DMS53 treated with DMSO at 0.1 percent for 48 hours (cell line): ENCODE results near the gene GGA3.
A peak's percentile ranks its signal among the peaks of the same experiment; 100 is the strongest.
"Not testable (repeated sequence)": the region's sequence is repeated elsewhere in the genome, so short reads cannot be mapped to it uniquely, and the experiment has no call there.

ENCODE experiments used
- DNase-seq: peaks from one replicate; lab custom pipeline; 2025; ENCODE audit not compliant: unreplicated experiment; lab: John Stamatoyannopoulos, UW

The GGA3 gene

DNA sequence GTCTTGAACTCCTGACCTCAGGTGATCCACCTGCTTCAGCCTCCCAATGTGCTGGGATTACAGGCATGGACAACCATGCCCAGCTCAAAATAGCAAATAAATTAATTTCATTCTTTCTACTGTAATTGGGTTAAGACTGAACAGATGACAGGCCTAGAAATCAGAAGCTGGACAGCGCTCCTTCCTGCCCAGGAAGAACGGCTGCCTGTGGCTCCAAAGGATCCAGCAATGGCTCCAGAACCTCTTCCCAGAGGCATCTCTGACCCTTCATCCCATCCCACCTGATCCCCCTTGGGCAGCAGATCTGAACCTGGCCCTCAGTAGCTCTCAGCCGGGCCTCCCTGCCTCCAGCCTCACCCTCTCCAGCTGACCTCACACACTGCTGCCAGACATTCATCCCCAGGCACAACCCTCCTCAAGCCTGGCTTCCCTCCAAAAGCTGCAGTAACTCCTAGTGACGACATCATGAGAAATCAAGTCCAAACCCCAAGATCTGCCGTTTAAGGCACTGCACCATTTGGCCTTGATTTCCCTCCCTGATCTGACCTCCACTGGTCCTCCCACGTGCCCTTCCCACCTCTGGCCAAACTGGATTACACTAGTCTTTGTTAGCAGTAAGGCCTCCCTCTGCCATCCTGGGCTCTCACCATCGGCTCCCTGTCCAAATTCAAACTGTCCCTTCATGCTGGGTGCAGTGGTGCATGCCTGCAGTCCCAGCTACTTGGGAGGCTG lies 12.7 kb upstream of the GGA3 start:
- DNase-seq: no peak

DNA sequence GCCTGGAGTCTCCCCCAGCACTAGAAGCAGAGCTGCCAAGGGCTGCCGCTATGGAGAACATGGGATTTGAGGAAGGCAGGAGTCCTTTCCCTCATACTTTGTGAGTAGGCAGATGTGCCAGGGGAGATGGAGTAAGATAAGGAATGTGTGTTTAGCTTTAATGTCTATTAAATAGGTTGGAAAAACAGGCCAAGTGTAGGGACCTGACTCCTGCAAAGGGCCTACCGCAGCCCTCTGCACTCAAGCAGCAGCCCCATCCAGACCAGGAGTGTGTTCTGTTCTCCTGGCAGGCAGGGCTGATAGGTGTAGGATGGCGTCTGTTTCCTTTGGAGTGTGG lies 11.4 kb upstream of the GGA3 start:
- no peak for DNase-seq

DNA sequence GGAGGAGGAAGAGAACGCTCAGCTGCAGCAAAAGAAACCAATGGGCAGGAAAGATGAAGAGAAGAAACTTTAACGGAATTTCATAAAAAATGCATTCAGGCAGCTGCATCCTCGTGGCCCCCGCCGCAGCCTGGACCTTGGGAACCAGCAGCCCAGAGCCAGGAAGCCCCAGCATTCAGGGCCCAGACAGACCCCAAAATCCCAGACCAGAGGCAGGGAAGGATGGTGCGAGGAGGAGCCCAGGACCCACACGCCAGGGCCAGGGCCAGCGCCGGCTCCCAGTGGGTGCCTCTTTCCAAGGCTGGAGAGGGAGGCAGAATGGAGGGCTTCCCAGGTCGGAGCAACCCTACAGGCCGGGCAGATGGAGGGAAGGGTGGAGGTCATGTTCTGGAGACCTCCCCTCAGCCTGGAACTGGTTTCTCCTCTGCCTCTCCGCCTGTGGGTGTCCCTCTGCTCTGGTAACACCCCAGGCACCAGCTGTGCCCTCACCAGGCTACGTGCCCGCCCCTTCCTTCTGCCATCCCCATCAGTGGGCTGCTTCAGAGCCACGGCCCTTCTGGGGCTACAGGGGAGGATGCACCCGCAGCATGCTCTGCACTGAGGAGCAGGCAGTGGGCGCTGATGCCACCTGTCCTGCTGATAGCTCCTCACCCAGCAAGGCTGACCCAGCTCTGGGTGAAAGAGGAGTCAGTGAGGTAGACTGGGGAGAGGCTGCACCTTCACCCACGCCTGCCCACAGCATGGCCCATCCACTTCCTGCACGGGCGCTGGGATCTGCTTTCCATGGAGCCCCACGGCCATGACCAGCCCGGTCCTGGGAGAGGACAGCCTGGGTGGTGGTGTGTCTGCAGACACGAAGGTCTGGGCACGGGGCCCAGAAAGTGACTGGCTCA lies 10.8 kb upstream of the GGA3 start:
- DNase-seq: no peak

DNA sequence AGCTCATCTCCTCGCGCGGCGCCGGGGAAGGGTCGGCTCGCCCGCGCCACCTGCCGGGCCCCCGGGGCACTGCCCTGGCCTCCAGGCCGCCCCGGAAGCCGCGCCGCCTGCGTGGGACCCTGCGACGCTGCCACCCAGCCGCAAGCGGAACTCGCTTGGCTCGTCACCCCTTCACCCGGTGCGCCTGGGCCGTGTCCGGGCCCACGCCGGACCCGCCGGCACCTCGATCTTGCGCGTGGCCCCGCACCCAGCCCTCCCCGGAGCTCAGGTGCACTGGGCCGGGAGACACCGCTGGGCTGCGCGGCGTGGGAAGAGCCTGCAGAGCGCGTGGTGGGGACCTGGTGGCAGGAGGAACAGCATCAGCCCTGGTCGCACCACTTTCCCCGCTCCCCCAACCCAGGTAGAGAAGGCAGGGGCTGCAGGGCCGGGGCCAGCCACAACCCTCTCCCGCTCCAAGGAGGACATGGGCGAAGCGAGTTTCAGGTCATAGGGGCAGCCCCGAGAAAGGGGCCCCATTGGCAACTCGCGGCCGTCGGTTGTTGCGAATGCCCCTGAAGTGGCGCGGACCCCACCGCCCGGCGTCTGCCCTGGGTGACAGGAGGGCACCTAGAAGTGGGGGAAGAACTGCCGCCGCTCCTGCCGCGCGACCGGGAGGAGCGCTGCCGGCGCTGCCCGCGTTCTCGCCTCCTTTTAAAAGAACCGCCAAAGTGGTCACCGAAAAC lies 10.0 kb upstream of the GGA3 start:
- DNase-seq: no peak

DNA sequence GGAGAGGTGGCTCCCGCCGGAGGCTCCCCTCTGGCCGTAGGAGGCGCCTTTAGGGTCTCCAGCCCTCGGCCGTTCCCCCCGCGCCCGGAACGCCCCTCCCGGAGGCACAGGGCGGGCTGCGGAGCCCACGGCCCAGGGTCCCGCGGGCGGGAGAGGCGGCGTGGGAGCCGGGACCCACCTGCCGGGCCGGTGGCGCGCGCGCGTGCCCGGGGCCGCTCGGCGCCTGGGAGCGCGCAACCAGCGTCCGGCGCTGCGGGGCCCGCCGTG lies 9.5 kb upstream of the GGA3 start, which contains the start of gene MIF4GD:
MIF4GD (minus strand) TSS at position 266 of the 267 bp plus-strand sequence. CDS start 1,036 bp downstream, outside the sequence.
- DNase-seq: peak; percentile 56

DNA sequence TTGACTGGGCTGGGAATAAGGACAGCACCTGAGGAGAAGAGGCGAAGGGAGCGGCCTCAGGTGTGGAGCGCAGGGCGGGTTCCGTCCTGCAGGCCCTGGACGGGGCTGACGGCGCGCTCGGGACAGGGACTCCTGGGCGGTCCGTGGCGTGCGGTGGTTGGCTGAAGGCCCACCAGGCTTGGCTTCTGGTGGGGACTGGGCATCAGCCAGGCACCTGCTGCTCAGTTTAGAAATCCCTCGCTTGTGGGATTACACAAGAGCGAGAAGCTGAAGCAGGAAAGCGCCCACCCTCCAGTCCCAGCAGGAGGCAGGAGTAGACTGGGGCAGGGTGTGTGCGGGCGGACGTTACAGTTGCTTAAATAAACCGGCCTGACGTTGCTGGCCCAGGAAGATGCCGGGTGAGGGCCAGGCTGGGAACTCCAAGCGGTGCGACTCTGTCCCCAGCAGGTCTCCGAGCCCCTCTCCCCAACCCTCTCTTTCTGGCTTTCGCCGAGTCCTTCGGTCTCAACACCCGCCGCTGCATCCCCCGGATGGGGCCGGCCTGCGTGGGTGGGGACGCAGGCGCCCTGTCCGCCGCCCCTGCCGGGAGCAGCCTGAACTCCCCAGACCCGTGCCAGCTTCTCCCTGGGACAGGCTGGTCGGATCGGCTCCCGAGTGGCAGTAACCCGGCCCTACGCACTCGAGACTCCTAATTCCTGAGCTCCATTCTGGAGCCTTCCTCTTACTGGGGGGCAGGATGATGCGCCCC lies 9.0 kb upstream of the GGA3 start:
- peak; percentile 62 for DNase-seq

DNA sequence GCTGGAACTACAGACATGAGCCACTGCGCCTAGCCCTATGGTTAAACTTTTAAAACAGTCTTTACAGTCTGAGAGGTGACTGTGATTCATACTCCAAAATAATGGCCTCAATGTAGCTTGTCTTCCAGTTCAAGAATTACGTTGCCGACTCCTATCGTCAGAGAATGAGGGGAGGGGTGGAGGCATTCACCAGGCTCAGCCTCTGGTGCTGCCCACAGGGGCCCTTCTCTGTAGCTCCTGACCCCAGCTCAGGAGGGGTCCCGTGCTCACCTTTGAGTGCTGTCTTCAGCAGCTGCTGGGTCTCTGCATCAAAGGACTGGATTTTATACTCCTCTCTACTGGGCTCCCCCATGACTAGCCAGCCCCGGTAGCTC lies 8.4 kb upstream of the GGA3 start:
- peak; percentile 43 for DNase-seq

DNA sequence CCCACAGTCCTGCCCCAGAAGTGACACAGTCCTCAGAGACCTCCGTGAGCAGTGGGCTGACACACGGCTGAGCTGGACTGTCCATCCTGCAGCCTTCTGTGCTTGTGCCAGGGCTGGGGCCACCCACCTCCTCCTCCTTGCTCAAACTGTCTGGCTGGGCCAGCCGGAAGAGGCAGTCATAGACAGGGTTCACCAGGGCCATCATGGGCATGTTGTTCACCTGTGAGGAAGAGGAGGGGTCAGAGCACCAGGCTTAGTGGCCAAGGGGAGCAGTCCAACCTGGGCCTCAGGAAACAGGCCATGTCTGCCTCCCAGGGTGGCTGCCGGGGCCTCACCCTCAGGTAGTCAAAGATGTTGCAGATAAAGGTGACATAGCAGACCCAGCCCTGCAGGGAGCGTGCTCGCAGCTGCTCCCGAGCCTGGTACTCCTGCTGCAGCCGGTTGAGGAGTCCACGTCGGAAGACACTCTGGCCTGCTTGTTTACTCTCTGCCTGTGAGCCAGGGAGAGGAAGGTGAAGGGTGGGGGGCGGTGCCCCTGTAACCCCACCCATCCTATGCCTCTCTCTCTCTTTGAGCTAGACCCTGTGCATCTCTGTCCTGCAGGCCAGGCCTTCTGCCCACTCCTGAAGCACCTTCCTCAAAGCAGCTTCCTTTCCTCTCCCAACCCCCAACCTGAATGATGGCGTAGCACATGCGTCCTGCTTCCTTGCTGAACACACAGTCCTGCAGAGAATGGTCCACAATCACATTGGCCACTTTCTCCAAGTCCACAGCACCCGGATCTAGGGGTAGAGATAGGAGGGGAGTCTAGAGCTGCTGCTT lies 6.2 kb upstream of the GGA3 start:
- peak; percentile 81 for DNase-seq

DNA sequence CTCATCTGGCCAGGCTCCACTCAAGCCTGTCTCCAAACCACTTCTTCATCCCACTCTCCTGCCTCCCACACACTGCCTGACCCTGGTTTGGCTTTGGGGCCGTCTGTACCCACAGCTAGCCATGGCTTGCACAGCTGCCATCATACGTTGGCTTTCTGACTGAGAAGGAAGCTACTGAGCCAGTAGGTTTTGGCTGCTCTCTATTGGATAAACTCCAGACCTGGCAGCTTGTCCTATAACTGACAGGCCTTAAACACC lies 5.7 kb upstream of the GGA3 start:
- DNase-seq: no peak

DNA sequence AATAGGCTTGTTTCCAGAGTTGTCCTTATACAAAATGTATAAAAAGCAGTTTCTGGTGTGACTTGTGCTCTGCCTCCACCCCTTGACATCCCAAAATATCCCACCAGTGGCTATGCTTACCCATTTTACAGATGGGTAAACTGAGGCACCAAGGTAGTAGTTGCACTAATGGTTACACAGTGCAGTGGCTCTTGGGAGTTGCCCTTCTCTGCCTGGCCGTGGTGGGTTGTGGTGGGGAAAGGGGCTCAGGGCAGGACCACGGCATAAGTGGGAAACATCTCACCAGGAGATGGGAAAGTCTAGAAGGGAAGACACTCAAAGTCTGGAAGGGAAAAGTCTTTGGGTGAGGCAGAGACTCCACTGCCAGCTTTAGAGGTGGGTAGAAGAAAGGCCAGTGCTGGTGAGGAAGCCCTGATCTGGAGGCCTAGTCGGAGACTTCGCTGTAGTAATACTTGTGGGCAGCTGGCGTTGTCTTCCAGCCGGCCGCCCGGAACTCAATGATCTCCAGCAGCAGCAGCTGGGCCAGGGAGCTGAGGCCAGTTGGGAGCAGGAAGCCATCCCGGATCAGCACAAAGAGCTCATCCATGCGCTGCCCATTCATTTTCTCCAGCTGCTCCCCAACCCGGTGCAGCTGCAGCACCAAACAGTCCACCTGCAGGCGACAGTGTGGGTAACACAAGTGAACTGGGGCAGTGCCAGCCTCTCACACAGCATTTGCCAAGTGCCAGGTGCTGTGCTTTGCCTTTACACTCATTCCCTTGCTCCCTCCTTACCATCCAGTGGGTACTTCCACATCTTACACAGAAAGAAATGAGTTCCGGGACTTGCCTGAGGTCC lies 5.1 kb upstream of the GGA3 start:
- DNase-seq: no peak

DNA sequence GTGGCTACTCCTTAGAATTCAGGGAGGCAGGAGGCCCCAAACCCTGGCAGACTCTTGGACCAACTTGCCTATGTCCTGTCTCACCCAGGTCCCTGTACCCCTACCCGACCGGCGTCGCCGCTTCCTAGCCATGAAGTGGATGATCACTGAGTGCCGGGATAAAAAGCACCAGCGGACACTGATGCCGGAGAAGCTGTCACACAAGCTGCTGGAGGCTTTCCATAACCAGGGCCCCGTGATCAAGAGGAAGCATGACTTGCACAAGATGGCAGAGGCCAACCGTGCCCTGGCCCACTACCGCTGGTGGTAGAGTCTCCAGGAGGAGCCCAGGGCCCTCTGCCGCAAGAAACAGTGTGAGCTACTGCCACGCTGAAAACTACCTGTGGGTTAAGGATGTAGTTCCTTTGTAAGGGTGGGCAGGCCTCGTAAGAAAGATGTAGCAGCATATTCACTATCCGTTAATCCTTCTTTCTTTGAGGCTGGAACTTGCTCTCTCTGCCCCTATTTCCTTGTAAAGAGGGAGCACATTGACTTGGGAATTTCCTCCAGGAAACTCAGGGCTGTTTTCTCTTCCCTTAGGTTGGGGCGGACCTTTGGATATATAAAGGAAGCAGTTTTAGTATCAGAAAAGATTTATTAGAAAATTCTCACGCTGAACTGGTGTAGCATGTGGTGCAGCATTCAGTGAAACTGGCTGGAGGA lies 4.4 kb upstream of the GGA3 start:
- no peak for DNase-seq

DNA sequence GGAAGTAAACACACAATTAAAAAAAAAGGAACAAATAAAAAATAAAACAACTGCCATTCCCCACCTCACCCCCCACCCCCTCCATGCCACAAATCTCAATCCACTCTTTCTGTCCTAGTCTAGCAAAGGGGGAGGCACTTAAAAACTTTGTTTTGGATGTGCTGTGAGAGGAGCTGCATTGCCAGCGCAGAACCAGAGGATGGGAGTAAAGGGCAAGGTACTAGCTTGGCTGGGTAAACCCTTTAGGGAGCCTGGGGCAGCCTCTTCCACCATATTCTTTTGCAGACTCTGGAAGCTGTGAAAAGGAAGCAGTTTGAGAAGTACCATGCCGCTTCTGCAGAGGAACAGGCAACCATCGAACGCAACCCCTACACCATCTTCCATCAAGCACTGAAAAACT lies 1.6 kb upstream of the GGA3 start:
- no peak for DNase-seq

DNA sequence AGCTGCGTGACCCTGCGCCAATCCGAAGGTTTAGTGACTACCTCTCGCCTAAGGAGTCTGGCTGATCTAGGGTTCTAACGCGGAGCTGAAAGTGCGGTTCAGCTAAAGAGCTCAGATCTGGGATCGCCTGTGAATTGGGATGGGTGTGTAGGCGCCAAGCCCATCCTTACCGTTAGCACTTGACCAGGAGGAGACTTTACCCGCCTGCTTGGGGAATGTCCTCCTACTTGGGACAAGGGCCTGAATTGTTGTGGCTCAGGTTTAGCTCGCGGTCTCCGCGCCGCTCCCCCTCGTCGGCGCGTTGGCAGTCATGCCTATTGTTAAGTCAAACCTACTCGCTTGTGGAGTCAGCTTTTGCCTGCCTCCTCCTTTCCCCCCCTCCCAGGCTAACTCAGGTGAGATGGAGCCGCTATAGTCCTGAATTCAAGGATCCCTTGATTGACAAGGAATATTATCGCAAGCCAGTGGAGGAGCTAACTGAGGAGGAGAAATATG lies 753 bp upstream of the GGA3 start:
- peak; percentile 11 for DNase-seq

DNA sequence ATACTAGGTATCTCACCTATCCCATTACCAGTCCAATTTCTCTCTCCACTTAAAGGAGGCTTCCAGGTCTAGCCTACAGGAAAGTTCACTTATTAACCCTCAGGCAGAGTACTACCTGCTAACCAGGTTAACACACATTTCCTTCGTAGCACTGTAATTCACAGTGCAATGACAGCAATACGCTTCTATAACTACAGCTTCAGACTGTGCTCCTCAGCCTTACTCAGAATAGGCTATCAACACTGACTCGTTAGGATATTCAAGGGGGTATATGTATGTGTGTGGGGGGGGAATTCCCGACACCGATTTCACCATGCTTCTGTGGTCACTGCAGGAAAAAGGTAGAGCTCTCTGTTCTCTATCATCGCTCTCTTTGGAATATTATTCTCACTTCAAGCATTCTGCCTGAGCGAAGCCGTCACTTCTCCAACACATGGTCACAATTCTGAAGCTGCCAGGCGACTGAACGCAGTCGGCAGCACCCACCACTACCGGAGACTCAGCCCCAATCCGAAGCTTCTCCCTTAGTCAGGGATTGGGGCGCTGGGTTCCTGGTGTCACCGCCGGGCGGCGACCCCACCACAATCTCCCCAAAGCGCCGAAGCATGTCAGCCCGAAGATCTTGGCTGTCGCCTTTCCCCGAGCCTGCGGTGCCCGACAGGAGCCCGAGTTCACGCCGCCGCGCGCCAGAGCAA lies 618 bp downstream of the GGA3 start:
- DNase-seq: no peak

DNA sequence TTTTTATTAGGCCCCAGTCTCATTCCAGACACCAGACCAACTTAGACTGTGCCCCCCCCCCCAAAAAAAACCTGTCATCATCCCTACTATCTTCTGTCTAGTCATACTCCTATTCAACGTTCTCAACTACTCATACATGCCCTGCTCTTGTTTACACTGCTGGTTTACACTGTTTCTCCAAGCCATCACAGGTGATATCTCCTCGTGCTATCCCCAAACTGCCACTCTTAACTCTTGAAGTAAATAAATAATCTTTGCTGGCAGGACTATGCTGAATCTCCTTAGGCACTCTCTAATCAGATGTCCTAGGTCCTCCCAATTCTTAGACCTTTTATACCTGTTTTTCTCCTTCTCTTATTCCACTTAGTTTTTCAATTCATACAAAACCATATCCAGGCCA lies 4.2 kb downstream of the GGA3 start:
- not testable (repeated sequence) for DNase-seq

DNA sequence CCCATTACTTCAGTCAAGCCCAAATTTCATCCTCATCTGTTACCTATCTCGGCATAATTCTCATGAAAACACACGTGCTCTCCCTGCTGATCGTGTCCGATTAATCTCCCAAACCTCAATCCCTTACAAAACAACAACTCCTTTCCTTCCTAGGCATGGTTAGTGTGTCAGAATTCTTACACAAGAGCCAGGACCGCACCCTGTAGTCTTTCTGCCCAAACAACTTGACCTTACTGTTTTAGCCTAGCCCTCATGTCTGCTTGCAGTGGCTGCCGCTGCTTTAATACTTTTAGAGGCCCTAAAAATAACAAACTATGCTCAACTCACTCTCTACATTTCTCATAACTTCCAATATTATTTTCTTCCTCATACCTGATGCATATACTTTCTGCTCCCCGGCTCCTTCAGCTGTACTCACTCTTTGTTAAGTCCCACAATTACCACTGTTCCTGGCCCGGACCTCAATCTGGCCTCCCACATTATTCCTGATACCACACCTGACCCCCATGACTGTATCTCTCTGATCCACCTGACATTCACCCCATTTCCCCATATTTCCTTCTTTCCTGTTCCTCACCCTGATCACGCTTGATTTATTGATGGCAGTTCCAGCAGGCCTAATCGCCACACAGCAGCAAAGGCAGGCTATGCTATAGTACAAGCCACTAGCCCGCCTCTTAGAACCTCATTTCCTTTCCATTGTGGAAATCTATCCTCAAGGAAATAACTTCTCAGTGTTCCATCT lies 5.3 kb downstream of the GGA3 start:
- DNase-seq: not testable (repeated sequence)

DNA sequence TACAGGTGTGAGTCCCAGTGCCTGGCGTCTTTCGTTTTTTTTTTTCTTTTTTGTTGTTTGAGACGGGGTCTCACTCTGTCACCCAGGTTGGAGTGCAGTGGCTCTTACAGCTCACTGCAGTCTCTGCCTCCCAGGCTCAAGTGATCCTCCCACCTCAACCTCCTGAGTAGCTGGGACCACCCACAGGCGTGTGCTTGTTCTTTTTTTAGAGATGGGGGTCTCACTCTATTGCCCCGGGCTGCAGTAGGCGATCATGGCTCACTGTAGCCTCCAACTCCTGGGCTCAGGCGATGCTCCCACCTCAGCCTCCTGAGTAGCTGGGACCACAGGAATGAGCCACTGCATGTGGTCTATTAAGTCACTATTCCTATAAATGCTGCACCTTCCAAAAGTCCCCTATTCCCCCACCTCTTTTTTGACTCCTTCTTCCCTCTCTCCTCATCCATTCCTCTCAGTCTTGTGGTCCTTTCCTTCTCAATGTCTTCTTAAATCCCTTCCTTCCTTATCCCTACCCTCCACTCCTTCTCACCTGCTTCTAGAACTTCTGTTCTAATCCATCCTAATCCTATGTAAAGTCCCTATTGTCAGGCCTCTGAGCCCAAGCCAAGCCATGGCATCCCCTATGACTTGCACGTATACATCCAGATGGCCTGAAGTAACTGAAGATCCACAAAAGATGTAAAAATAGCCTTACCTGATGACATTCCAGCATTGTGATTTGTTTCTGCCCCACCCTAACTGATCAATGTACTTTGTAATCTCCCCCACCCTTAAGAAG lies 9.2 kb downstream of the GGA3 start:
- DNase-seq: no peak
